ENCODE results near the gene ZNF597. TPM values are rescaled to one million over a fixed set of nuclear protein-coding genes. Genes with fewer than 3 reads are reported as not detected.

Gene ZNF597
- total RNA-seq, 1 donor from 2014 or later, result 2.3 TPM

- Mint-ChIP-seq H3K27ac (ENCODE audit: unreplicated experiment) (peak overlapping the region; percentile 93), H3K9me3 (ENCODE audit: unreplicated experiment) (peaks cover 10% of the 10 kb centered on the region), H3K4me1 (ENCODE audit: unreplicated experiment) (peaks cover 5% of the 10 kb centered on the region), H3K36me3 (ENCODE audit: unreplicated experiment) (peaks cover 15% of the 10 kb centered on the region), H3K27me3 (ENCODE audit: unreplicated experiment) (peaks cover 3% of the 10 kb centered on the region), H3K4me3 (ENCODE audit: unreplicated experiment) (peak overlapping the region; percentile 96)
- no peak for DNase-seq (ENCODE audit: extremely low spot score, unreplicated experiment)
- peak; percentile 7 for TF ChIP-seq CTCF (IDR thresholded peaks at IDR 0.05)
These were observed 706 bp upstream of the ZNF597 start for GRCh38 chr16:3444032-3444388.

DNA sequence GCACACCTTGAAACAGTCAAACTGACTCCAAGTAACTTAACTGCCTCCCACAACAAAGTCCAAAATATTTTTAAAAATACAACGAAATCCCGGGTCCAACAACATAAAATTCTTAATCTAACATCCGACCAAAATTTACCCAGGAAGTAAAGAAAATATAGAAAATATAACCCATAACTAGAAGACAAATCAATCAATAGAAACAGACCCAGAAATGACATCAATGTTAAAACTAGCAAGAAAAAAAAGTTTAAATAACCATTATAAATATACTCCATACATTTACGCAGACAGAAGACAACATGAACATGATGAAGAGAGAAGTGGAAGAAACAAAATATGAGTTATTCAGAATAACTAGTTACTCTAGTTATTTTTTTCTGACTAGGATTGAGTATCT is 3.7 kb downstream of the ZNF597 start:
- no peak for DNase-seq (ENCODE audit: extremely low spot score, unreplicated experiment)
- Mint-ChIP-seq H3K36me3 (ENCODE audit: unreplicated experiment) (peaks cover 12% of the 10 kb centered on the region), H3K27me3 (ENCODE audit: unreplicated experiment) (no peaks in the 10 kb centered on the region), H3K4me3 (ENCODE audit: unreplicated experiment) (no peak overlapping the region), H3K9me3 (ENCODE audit: unreplicated experiment) (peaks cover 10% of the 10 kb centered on the region), H3K27ac (ENCODE audit: unreplicated experiment) (no peak overlapping the region), H3K4me1 (ENCODE audit: unreplicated experiment) (peaks cover 5% of the 10 kb centered on the region)
- TF ChIP-seq CTCF (IDR thresholded peaks at IDR 0.05), result no peak

GRCh38 chr16:3434373-3434772 is 8.9 kb downstream of the ZNF597 start:
- peaks cover 14% of the 10 kb centered on the region for H3K36me3 Mint-ChIP-seq (ENCODE audit: unreplicated experiment)
- no peaks in the 10 kb centered on the region for H3K4me1 Mint-ChIP-seq (ENCODE audit: unreplicated experiment)
- H3K9me3 Mint-ChIP-seq (ENCODE audit: unreplicated experiment), result peaks cover 1% of the 10 kb centered on the region
- TF ChIP-seq CTCF (IDR thresholded peaks at IDR 0.05), result no peak
- no peak overlapping the region for H3K4me3 Mint-ChIP-seq (ENCODE audit: unreplicated experiment)
- H3K27me3 Mint-ChIP-seq (ENCODE audit: unreplicated experiment), result no peaks in the 10 kb centered on the region
- H3K27ac Mint-ChIP-seq (ENCODE audit: unreplicated experiment), result no peak overlapping the region
- DNase-seq (ENCODE audit: extremely low spot score, unreplicated experiment), result no peak

DNA sequence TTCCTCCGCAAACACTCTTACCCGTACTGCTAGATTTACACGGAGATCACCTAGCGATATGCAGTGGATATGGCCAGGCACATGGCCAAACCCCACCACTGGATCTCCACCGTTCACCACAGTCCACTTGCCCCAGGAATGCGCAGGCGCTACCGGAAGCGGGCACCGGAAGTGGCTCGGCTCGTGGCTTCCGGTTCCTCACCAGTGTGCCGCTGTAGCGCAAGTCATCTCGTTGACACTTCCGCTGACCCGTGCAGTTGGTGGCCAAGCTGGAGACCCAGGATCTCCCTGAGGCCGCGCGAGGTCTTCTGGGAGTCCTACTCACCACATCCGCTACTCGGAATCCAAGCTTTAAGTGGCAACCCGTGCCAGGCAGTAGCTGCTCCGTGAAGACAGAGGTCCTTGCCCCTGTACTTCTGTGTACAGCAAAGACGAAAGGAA is 11.5 kb downstream of the ZNF597 start:
- no peak overlapping the region for H3K4me3 Mint-ChIP-seq (ENCODE audit: unreplicated experiment)
- H3K27ac Mint-ChIP-seq (ENCODE audit: unreplicated experiment), result no peak overlapping the region
- no peaks in the 10 kb centered on the region for H3K9me3 Mint-ChIP-seq (ENCODE audit: unreplicated experiment)
- no peak for TF ChIP-seq CTCF (IDR thresholded peaks at IDR 0.05)
- DNase-seq (ENCODE audit: extremely low spot score, unreplicated experiment), result no peak
- no peaks in the 10 kb centered on the region for H3K4me1 Mint-ChIP-seq (ENCODE audit: unreplicated experiment)
- no peaks in the 10 kb centered on the region for H3K27me3 Mint-ChIP-seq (ENCODE audit: unreplicated experiment)
- peaks cover 9% of the 10 kb centered on the region for H3K36me3 Mint-ChIP-seq (ENCODE audit: unreplicated experiment)

DNA sequence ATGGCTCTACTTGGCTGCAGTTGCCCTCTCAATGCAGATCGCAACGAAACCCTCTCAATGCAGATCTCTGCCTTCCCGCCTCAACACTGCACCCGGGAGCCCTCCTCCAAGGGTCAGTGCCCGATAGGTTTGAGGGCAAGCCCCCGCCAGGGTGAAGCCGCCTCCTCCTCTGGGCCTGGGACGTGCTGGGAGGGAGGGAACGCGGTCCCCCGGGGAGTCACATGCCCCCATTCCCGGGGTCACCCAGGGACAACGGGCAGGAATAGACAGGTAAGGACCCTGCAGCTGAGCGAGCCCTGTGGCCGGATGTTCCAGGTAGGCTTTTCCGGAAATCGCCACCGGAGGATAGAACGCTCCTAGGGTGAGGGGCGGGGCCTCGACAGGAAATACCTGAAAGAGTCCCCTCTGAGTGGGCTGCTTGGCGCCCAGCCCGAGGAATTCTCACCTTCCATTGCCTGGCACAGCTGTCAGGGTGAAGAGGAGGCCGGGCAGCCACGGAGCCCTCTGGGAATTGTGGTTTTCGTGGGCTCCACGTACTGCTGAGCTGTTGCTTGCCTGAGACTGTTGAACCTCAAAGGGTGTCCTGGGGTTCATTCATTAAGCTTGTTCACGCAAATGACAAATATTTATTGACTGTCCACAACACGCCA is 29.4 kb downstream of the ZNF597 start:
- no peaks in the 10 kb centered on the region for H3K27me3 Mint-ChIP-seq (ENCODE audit: unreplicated experiment)
- H3K9me3 Mint-ChIP-seq (ENCODE audit: unreplicated experiment), result peaks cover 21% of the 10 kb centered on the region
- DNase-seq (ENCODE audit: extremely low spot score, unreplicated experiment), result no peak
- H3K4me3 Mint-ChIP-seq (ENCODE audit: unreplicated experiment), result no peak overlapping the region
- no peak for TF ChIP-seq CTCF (IDR thresholded peaks at IDR 0.05)
- H3K4me1 Mint-ChIP-seq (ENCODE audit: unreplicated experiment), result no peaks in the 10 kb centered on the region
- H3K27ac Mint-ChIP-seq (ENCODE audit: unreplicated experiment), result no peak overlapping the region
- peaks cover 28% of the 10 kb centered on the region for H3K36me3 Mint-ChIP-seq (ENCODE audit: unreplicated experiment)

Data from osteocyte (in vitro differentiated cells).